Measurements from ENCODE around the gene DCBLD2. TPM values are rescaled to one million over a fixed set of nuclear protein-coding genes. Genes with fewer than 3 reads are reported as not detected.

Gene DCBLD2
- 192 to 299 TPM (median 276 TPM) in 5 replicates for total RNA-seq (2022; extraction: Qiagen RNA extraction)

GRCh38 chr3:98901392-98902350 lies at the start of gene DCBLD2:
DCBLD2 (minus strand) TSS chr3:98901695; CDS start chr3:98901326, 369 bp downstream.

DNA sequence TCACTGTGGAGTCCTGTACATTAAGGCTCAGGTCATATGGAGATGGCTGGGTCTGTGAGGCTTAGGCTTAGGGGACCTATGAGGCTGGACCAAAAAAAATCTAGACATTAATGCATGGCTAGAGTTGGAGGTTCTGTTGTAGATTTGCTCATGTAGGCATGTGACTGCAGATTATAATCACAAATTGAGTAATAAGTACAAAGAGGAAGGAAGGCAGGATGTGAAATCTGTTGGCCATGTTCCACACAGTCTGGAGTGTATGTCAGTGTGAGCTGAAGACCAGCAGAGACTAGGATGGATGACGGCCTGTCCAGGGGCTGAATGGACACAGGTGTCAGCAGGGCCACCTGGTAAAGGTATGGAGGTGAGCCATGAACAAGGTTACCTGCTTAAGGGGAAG lies 138.4 kb downstream of the DCBLD2 start, which contains the start of gene ST3GAL6:
Gene ST3GAL6 (plus strand): TSS at position 265 of the 400 bp plus-strand sequence. CDS start 5,101 bp downstream, outside the sequence.

Other genes starting within 250 kb of the DCBLD2 start
- 0.73 to 1.3 TPM (median 0.89 TPM) in 5 replicates for gene ST3GAL6, start 138.4 kb downstream of the DCBLD2 start, total RNA-seq (2022; extraction: Qiagen RNA extraction)